Activated CD4-positive, alpha-beta T cell treated with anti-CD3 and anti-CD28 coated beads, Interleukin-2, amount 10 ng/mL, durations not matched to agents 24 days and 14 days (primary cell): ENCODE results near the gene GUCY2D. TPM values are rescaled to one million over a fixed set of nuclear protein-coding genes. Genes with fewer than 3 reads are reported as not detected.
"Not testable (repeated sequence)": the region's sequence is repeated elsewhere in the genome, so short reads cannot be mapped to it uniquely, and the experiment has no call there.

ENCODE experiments used
- DNase-seq: peaks from one replicate; pipeline ENCODE4 v3.0.0; 2022
- H3K27ac Mint-ChIP-seq: one replicate; pipeline ENCODE4 v1.8.0; 2022; ENCODE audit warnings: mild to moderate bottlenecking, mixed read lengths
- H3K27me3 Mint-ChIP-seq: one replicate; pipeline ENCODE4 v1.8.0; 2022; ENCODE audit warnings: mixed read lengths
- H3K36me3 Mint-ChIP-seq: one replicate; pipeline ENCODE4 v1.8.0; 2022; ENCODE audit warnings: low read depth, mild to moderate bottlenecking, mixed read lengths
- H3K4me1 Mint-ChIP-seq: one replicate; pipeline ENCODE4 v1.8.0; 2021; ENCODE audit warnings: mixed read lengths
- H3K4me3 Mint-ChIP-seq: one replicate; pipeline ENCODE4 v1.8.0; 2022; ENCODE audit warnings: mild to moderate bottlenecking, moderate library complexity, mixed read lengths
- H3K9me3 Mint-ChIP-seq: one replicate; pipeline ENCODE4 v1.8.0; 2021; ENCODE audit warnings: mixed read lengths
- intact Hi-C: fragments of 100-400 bp; cut with micrococcal nuclease; formaldehyde crosslinking; loops from one replicate; pipeline ENCODE4 v1.15.1; 2023
- total RNA-seq: library from RNA; stranded (reverse); gene quantifications from 2 replicates; pipeline ENCODE4 v1.2.3, GENCODE V29; 2022

Gene GUCY2D
- total RNA-seq, 1 donor from 2014 or later, result not detected

DNA sequence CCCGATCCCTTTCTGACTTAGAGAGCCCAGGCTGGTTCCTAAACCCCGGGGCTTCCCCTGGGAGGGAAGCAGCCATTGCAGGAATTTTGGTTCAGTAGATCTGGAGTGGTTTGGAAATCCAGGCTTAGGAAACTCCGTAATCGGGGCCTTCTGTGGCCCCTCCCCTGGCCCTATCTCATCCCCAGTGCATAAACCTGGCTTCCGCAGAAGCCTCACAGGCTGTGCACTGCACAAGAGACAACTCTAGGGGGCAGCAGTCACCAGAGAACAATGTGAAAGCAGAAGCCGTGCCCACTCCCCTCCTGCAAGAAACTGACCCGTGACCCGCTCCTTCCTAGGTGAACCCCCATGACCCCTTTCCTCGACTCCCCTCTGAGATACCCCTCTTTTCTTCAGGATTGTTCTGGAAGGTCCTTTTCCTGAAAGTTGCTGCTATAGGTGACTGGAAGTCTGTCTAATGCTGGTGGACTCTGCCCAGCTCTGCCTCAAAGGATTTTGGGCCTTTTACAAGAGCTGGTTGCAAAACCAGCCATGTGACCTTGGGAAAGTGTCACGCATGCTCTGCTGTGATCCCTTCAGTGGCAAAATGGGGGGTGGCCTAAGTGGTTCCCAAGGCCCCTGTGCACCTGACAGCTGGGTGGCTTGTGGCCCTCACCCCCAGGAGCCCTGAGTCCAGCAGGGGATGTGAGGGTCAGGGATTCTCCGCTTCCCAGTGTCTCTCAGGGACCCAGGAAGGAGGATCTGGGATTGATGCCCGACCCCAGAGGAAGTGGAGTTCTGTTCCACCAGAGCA is 14.4 kb downstream of the GUCY2D start:
- DNase-seq, result peak; percentile 89
- Mint-ChIP-seq H3K27me3 (peaks cover 17% of the 10 kb centered on the region), H3K4me1 (peaks cover 10% of the 10 kb centered on the region), H3K36me3 (no peaks in the 10 kb centered on the region), H3K4me3 (peak overlapping the region; percentile 80), H3K9me3 (no peaks in the 10 kb centered on the region), H3K27ac (no peak overlapping the region)
- intact Hi-C loops, result loop anchor here (1.0 to 5.0 kb wide), 2 partner anchors 24 to 40 kb away; no protein-coding TSS in a partner anchor

DNA sequence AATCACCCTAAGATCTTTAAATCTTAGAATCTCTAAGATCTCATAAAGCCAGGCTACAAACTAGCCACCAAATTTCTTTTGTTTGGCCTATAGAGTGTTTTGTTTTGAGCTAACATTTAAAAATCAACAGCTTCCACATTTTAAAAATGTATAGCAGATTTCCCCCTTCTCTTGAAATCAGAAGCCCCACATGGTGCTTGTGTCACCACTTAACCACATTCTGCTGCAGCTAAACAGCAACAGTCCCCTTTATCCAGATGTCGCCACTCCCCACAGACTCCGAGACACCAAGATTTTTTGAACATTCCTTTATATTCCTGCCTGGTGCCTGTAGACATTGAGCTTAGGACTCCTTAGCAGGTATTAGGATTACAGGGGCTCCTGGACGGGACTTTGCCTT is 16.0 kb downstream of the GUCY2D start:
- intact Hi-C loops, result loop anchor here (5.0 kb wide), 1 partner anchor 39 kb away; no protein-coding TSS in a partner anchor
- peaks cover 10% of the 10 kb centered on the region for H3K4me1 Mint-ChIP-seq
- no peak overlapping the region for H3K27ac Mint-ChIP-seq

DNA sequence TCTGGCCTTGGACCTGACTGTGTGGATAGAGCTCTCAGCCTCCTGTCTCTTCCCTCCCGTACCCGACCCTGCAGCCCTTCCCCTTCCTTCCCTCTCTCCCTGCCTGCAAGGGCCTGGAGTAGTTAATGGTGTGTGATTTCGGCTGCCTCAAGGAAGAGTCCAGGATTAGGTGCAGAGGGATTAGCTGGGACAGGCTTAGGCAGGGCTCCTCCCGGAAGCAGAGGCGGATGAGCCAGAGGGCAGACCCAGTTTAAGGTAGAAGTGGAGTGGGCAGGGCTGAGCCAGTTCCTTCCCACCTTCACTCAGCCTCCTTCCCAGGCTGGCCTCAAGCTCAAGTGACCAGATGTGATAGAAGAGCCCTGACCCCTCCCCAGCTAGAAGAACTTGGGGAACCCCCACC is 16.8 kb downstream of the GUCY2D start:
- Mint-ChIP-seq H3K36me3 (no peaks in the 10 kb centered on the region), H3K4me1 (peaks cover 10% of the 10 kb centered on the region)
- intact Hi-C loops, result loop anchor here (5.0 kb wide), 1 partner anchor 38 kb away; no protein-coding TSS in a partner anchor

More for the DNA sequence above, 16.0 kb downstream of the GUCY2D start:
- peaks cover 16% of the 10 kb centered on the region for H3K27me3 Mint-ChIP-seq
- H3K4me3 Mint-ChIP-seq, result no peak overlapping the region
- no peaks in the 10 kb centered on the region for H3K9me3 Mint-ChIP-seq
- no peak for DNase-seq
- no peaks in the 10 kb centered on the region for H3K36me3 Mint-ChIP-seq

DNA sequence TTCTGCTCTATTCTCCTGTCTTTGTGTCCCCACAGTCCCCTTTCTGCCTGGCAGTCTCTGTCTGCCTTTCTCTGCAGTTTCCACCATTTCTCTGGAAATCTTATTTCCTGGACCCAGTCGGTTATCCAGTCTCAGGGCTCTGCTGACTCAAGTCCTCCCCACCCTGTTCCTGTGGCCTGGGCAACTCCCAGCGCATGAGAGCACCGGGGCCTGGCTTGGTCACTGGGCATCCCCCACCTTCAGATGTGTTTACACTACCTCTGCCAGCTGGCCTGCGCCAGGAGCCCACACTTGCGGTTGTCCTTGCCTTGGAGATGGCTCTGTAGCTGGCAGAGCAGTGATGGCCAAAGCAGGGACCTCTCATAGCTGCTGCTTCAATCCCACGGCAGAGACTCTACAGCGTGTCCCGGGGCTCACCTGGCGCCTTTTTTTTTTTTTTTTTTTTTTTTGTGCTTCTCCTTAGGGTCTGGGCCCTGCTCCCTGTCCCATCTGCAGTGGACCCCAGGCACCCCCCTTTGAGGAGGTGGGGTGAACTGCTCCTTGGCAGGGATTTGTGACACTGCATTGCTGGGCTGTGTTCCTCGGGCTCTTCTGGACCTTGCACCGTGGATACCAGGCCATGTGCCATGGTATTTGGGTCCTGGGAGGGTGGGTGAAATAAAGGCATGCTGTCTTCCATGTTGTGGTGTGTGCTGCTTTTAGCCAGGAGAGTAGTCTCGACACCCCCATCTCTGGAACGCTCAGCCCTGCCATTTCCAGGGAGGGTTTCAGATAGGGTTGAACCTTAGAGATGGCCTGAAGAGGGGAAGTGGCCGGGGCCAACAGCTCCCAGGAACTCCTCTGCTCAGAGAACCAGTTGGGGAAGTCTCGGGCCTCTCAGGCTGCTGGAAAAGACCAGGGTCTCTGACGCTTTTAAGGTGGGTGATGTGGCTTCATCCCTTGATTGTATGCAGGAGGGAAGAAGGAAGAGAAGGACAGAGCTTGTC is 17.5 kb downstream of the GUCY2D start:
- H3K4me1 Mint-ChIP-seq, result peaks cover 10% of the 10 kb centered on the region
- H3K36me3 Mint-ChIP-seq, result no peaks in the 10 kb centered on the region
- no peaks in the 10 kb centered on the region for H3K9me3 Mint-ChIP-seq
- H3K27me3 Mint-ChIP-seq, result peaks cover 14% of the 10 kb centered on the region
- H3K4me3 Mint-ChIP-seq, result no peak overlapping the region
- no peak for DNase-seq
- intact Hi-C loops, result loop anchor here (5.0 kb wide), 1 partner anchor 37 kb away; no protein-coding TSS in a partner anchor
- no peak overlapping the region for H3K27ac Mint-ChIP-seq

More for the DNA sequence above, 16.8 kb downstream of the GUCY2D start:
- Mint-ChIP-seq H3K4me3 (no peak overlapping the region), H3K9me3 (no peaks in the 10 kb centered on the region), H3K27ac (no peak overlapping the region), H3K27me3 (peaks cover 13% of the 10 kb centered on the region)
- DNase-seq, result no peak

DNA sequence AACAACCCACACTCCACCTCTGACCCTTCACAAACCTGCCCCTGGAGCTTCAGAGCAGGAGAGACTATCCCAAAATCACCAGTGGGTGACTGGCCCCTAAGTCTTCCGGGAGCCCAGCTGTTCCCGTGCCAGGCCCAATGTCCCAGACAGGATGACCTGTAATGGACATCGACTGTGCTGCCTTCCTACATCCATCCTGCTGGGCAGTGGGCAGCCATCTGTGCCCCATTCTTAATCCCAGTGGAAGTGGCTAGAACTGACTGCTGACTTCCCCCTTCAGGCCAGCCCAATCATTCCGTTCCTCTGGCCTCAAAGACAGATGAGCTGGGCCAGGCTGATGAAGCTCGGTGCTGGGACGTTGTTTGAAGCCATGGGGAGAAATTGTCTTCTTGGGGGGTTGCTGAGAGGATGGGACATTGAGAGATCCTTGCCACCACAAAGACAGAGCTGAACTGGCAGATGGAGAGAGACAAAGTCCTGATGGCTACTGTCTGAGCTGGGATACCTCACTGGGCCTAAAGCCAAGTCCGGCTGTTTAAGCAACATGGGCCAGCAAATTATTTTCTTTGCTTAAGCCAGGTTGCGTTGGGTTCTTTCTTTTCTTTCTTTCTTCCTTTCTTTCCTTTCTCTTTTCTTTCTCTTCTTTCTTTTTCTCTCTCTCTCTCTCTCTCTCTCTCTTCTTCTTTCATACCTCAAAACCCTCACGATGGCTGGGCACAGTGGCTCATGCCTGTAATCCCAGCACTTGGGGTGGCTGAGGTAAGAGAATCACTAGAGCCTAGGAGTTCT is 18.6 kb downstream of the GUCY2D start:
- H3K27ac Mint-ChIP-seq, result no peak overlapping the region

DNA sequence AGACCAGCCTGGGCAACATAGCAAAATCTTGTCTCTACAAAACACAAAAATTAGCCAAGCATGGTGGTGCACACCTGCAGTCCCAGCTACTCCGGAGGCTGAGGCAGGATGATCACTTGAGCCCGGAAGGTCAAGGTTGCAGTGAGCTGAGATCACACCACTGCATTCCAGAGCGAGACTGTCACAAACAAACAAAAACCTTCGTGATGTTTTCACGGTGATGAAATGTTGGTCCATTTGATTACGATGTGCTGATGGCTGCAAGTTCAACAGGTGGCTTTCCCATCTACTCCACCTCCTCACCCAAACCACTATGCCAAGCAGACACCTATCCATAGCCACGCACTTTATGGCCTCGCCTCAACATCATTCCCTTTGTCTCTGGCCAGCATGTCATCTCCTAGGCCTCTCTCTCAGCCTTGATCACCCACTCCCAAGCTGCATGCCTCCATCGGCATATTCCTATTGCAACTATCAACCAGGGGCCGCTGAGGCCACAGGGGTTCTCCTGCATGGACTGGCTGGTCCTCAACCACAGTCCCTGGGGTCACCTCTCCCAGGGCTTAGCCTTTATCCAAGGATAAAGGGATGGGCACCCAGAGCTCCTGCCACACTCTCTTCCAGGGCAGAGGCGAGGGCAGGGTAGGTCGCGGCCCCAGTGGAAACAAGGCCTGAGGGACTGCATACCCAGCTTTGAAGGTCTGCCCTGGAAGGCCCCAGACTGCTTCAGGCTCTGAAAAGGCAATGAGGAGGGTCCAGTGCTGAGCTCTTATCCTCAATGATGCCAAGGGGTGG is 19.3 kb downstream of the GUCY2D start:
- H3K27ac Mint-ChIP-seq, result no peak overlapping the region
- intact Hi-C loops, result no loop called here

More for the DNA sequence above, 18.6 kb downstream of the GUCY2D start:
- intact Hi-C loops, result no loop called here
- Mint-ChIP-seq H3K4me1 (peaks cover 10% of the 10 kb centered on the region), H3K4me3 (no peak overlapping the region), H3K27me3 (peaks cover 13% of the 10 kb centered on the region), H3K9me3 (no peaks in the 10 kb centered on the region), H3K36me3 (no peaks in the 10 kb centered on the region)
- DNase-seq, result no peak

DNA sequence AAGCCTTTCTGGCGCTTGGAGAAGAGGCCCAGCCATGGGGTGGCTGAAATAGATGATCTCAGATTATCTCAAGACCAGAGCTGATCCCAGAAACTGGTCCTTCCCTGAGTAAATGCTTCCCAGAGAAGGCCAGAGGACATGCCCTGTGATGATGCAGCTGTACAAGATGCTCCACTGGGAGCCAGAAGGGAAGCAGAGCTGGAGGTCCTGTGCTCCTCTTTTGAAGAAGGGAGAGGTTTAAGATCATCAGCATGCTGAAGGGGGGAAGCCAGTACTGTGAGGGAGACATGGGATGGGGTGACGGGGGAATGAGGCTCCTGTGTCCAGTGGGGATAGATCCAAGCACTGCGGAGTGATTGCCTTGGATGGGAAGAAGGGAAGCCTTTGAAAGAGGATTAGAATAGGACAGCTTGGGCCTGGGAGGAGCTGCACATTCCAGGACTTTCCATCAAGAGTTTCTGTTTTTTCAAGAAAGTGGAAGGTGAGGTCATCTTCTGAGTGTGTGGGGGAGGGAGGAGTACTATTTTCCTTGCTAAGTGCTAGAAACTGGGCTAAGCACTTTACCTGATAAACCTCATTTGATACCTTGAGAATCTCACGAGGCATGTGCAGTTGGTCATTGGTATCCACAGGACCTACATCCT is 20.1 kb downstream of the GUCY2D start:
- Mint-ChIP-seq H3K4me1 (peaks cover 5% of the 10 kb centered on the region), H3K4me3 (no peak overlapping the region), H3K36me3 (no peaks in the 10 kb centered on the region), H3K9me3 (no peaks in the 10 kb centered on the region), H3K27me3 (peaks cover 24% of the 10 kb centered on the region), H3K27ac (no peak overlapping the region)
- intact Hi-C loops, result no loop called here
- DNase-seq, result no peak

More for the DNA sequence above, 19.3 kb downstream of the GUCY2D start:
- peaks cover 17% of the 10 kb centered on the region for H3K27me3 Mint-ChIP-seq
- H3K4me3 Mint-ChIP-seq, result no peak overlapping the region
- peaks cover 7% of the 10 kb centered on the region for H3K4me1 Mint-ChIP-seq
- H3K36me3 Mint-ChIP-seq, result no peaks in the 10 kb centered on the region
- H3K9me3 Mint-ChIP-seq, result no peaks in the 10 kb centered on the region
- no peak for DNase-seq

- H3K36me3 Mint-ChIP-seq, H3K27ac Mint-ChIP-seq, H3K4me3 Mint-ChIP-seq, H3K4me1 Mint-ChIP-seq, H3K9me3 Mint-ChIP-seq, DNase-seq, intact Hi-C loops: not testable (repeated sequence)
- peaks cover 25% of the 10 kb centered on the region for H3K27me3 Mint-ChIP-seq
Observed at GRCh38 chr17:8024161-8024560, 21.7 kb downstream of the GUCY2D start.

GRCh38 chr17:8025176-8025911 is 22.9 kb downstream of the GUCY2D start:
- H3K27me3 Mint-ChIP-seq, result peaks cover 25% of the 10 kb centered on the region
- no peak overlapping the region for H3K4me3 Mint-ChIP-seq
- DNase-seq, result no peak
- H3K36me3 Mint-ChIP-seq, result no peaks in the 10 kb centered on the region
- no peak overlapping the region for H3K27ac Mint-ChIP-seq
- H3K4me1 Mint-ChIP-seq, result no peaks in the 10 kb centered on the region
- intact Hi-C loops, result no loop called here
- H3K9me3 Mint-ChIP-seq, result no peaks in the 10 kb centered on the region

- no peaks in the 10 kb centered on the region for H3K9me3 Mint-ChIP-seq
- H3K27ac Mint-ChIP-seq, result no peak overlapping the region
- intact Hi-C loops, result no loop called here
- H3K4me1 Mint-ChIP-seq, result no peaks in the 10 kb centered on the region
- H3K4me3 Mint-ChIP-seq, result no peak overlapping the region
- peaks cover 40% of the 10 kb centered on the region for H3K27me3 Mint-ChIP-seq
- DNase-seq, result no peak
- H3K36me3 Mint-ChIP-seq, result no peaks in the 10 kb centered on the region
Observed at GRCh38 chr17:8029121-8029520, 26.7 kb downstream of the GUCY2D start.

DNA sequence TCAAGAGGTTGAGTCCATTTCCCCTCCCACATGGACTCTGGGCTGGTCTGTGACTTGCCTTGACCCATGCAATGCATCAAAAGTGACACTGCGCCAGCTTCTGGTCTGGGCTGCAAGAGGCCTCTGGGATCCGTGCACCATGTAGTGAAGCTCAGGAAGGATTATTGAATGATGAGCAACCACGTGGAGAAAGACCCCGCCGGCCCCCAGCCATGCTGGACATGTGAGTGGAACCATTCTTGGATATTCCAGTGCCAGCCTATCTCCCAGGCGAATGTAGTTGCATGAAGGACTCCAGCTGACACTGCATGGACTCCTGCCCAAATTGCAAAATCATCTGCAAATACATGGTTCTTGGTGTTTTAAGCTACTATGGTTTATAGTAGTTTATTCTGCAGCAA is 28.8 kb downstream of the GUCY2D start:
- peaks cover 35% of the 10 kb centered on the region for H3K27me3 Mint-ChIP-seq

DNA sequence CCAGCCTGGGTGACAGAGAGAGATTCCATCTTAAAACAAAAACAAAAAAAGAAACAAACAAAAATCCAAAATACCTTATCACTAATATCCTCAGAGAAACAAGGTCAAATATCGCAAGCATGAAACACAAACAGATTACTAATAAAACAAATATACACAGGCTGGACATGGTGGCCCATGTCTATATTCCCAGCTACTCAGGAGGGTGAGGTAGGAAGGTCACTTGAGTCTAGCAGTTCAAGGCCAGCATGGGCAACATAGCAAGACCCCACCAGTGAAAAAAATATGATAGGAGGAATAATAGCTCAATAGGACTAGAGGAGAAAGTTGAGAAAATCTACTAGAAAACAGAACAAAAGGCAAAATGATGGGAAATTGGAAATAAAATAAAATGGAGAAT is 29.5 kb downstream of the GUCY2D start:
- no peak for DNase-seq
- Mint-ChIP-seq H3K4me3 (no peak overlapping the region), H3K27me3 (peaks cover 33% of the 10 kb centered on the region), H3K36me3 (no peaks in the 10 kb centered on the region), H3K4me1 (no peaks in the 10 kb centered on the region), H3K9me3 (no peaks in the 10 kb centered on the region), H3K27ac (no peak overlapping the region)
- intact Hi-C loops, result no loop called here

More for the DNA sequence above, 28.8 kb downstream of the GUCY2D start:
- H3K36me3 Mint-ChIP-seq, result no peaks in the 10 kb centered on the region
- DNase-seq, result no peak
- no peak overlapping the region for H3K4me3 Mint-ChIP-seq
- H3K27ac Mint-ChIP-seq, result no peak overlapping the region
- intact Hi-C loops, result no loop called here
- no peaks in the 10 kb centered on the region for H3K9me3 Mint-ChIP-seq
- H3K4me1 Mint-ChIP-seq, result no peaks in the 10 kb centered on the region
